Spinal cord (tissue), 10 donors: ENCODE results near the gene ARG1. TPM values are rescaled to one million over a fixed set of nuclear protein-coding genes. Genes with fewer than 3 reads are reported as not detected.
A peak's percentile ranks its signal among the peaks of the same experiment; 100 is the strongest.

Source experiments
- DNase-seq, 6 donors: peaks; one replicate each; pipeline versions ENCODE4 v3.0.0 to v3.0.0-alpha.2; 2013 to 2015; ENCODE audit warnings: low spot score in 6 of 6, low read depth in 4 of 6
- H3K27ac ChIP-seq: one replicate; pipeline ENCODE4 v1.5.1; 2013; ENCODE audit warnings: low read depth, low read length, control low read depth
- H3K27me3 ChIP-seq: one replicate; pipeline ENCODE4 v1.6.1; 2013; ENCODE audit warnings: low read length; ENCODE audit not compliant: control insufficient read depth, insufficient read depth
- H3K36me3 ChIP-seq: one replicate; pipeline ENCODE4 v1.6.1; 2013; ENCODE audit warnings: low read length; ENCODE audit not compliant: control insufficient read depth, insufficient read depth
- H3K4me1 ChIP-seq: one replicate; pipeline ENCODE4 v1.6.1; 2013; ENCODE audit warnings: low read length; ENCODE audit not compliant: control insufficient read depth, insufficient read depth
- H3K4me3 ChIP-seq: one replicate; pipeline ENCODE4 v1.5.1; 2013; ENCODE audit warnings: low read depth, low read length, control low read depth
- H3K9me3 ChIP-seq: one replicate; pipeline ENCODE4 v1.6.1; 2013; ENCODE audit warnings: low read length; ENCODE audit not compliant: control insufficient read depth, insufficient read depth
- WGBS: methylation state at CpG from one replicate; pipeline ENCODE4 v1.1.5; 2013; ENCODE audit warnings: missing lambda C conversion rate; ENCODE audit not compliant: insufficient coverage; 5-methylcytosine and 5-hydroxymethylcytosine counted together
- polyA plus RNA-seq, 2 donors: library from polyadenylated mRNA; unstranded; fragments of 120-200 nt; gene quantifications; one replicate each; pipeline ENCODE4 v1.2.1, GENCODE V29; 2013; ENCODE audit not compliant: insufficient read length in 2 of 2
- total RNA-seq, 2 donors: library from RNA; depleted of rRNA in 1 of 2; stranded (reverse); fragments of 120-200 nt in 1 of 2; fragments of >200 nt in 1 of 2; gene quantifications; one replicate each; pipeline versions ENCODE4 v1.2.3 to v1.2.4, GENCODE V29; 2013 to 2014
- donor health status: healthy.

Gene ARG1
- total and polyA plus RNA-seq, 4 donors: 0.17 to 10.7 (median 0.39) TPM

DNA sequence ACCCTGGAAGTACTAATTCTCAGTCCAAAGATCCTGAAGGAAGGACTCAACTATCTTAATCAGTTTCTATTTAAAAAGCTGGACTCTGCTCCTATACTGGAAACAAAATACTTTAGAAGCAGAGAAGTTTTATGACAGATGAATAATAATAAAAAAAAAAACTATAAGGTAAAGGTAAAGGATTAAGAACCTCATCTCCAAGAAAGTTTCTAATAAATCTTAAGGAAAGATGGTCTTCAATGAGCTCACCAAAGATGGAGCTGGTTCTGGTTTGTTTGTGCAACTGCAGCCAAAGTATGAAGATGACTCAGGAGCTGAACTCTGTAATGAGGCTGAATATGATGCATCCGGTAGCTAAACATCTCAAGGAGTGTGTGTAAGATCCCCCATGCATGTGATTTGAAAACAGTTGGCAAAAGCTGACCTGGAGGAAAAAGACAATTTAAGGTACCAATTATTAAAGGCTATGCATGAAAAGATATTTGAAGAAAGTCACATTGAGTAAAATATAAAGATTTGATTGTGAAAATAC is 29.8 kb downstream of the ARG1 start:
- Histone ChIP-seq H3K27ac (no peak overlapping the region), H3K4me3 (no peak overlapping the region), H3K27me3 (no peaks in the 10 kb centered on the region), H3K36me3 (peaks cover 1% of the 10 kb centered on the region), H3K9me3 (no peaks in the 10 kb centered on the region), H3K4me1 (no peaks in the 10 kb centered on the region)
- 100% methylated on average over 1 of the region's 1 CpG for WGBS
- no peak for DNase-seq

GRCh38 chr6:131613296-131613925 is 40.4 kb downstream of the ARG1 start:
- no peak overlapping the region for H3K27ac ChIP-seq
- WGBS: no CpG with 5 or more reads among the region's 5 CpGs
- peaks cover 19% of the 10 kb centered on the region for H3K36me3 ChIP-seq
- no peak overlapping the region for H3K4me3 ChIP-seq
- no peak for DNase-seq
- H3K4me1 ChIP-seq: no peaks in the 10 kb centered on the region
- no peaks in the 10 kb centered on the region for H3K9me3 ChIP-seq
- H3K27me3 ChIP-seq: no peaks in the 10 kb centered on the region

DNA sequence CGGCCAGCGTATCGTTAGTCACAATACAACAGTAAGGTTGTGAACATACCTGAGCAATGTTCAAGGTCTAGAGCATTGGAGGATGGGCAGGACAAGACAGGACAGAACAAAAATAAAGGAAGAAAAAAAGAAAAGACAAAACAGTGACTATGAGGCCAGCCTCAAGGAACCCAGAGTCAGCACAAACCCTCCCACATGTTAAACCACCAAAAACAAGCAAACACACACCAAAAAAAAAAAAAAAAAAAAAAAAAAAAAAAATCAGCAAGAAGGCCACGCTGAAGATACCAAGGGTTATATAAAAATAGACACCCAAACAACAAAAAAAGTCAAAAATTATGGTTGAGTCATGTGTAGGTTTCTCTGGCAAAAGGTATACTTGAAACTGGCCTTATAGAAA is 42.2 kb downstream of the ARG1 start:
- H3K4me3 ChIP-seq: no peak overlapping the region
- H3K9me3 ChIP-seq: no peaks in the 10 kb centered on the region
- DNase-seq: no peak
- H3K36me3 ChIP-seq: peaks cover 16% of the 10 kb centered on the region
- WGBS: no CpG with 5 or more reads among the region's 4 CpGs
- no peaks in the 10 kb centered on the region for H3K27me3 ChIP-seq
- H3K27ac ChIP-seq: no peak overlapping the region
- H3K4me1 ChIP-seq: no peaks in the 10 kb centered on the region

DNA sequence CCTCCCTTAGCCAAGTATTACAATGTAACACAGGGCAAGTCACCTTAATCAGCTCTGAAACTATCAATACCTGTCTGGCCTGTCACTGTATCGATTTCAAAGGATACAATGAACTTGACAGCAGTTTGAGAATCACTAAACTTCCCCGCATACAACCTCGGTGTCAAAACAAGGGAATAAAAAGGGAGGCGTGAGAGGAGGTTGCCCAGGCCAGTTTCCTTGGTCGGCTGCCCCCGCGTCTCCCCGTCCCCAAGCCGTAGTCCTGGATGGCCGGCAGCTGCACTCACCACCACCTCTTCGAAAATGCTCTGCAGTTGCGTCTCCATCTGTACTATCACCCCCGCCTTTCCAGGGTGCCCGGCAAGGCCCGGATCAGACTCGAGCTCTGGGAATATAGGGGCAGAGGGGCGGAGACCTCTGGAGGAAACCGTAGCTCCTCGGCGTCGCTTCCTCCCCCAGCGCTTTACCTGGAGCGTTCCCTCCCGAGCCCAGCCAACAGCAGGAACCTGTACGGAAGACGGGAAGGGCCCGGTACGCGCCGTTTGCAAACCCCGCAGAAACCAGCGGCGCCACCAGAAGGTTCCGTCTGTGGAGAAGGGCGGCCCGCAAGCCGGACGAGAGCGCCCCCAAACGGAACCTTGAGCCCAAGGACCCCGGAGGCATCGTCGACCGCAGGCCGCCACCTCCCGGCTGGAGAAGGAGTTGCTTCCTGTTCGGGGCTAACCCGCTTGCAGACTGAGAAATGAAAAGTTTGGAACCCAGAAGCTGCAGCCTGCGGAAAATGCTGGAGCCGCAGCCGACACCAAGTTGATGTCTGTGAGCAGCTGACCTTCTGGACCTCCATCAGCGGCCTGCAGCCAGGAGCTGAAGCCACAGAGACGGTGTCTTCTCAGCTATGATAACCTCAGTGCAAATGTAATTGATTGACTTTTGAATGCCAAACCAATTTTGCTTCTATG is 55.0 kb downstream of the ARG1 start, which contains the start of gene MED23:
TSS of gene MED23 (minus strand) at position 519 of the 959 bp plus-strand sequence. CDS start at position 326, 193 bp downstream.
- Histone ChIP-seq H3K27ac (peak within 1 kb of the TSS; percentile 78), H3K36me3 (peaks cover 3% of the 10 kb centered on the region), H3K4me1 (peaks cover 4% of the 10 kb centered on the region), H3K27me3 (peaks cover 2% of the 10 kb centered on the region), H3K9me3 (no peaks in the 10 kb centered on the region), H3K4me3 (peak within 1 kb of the TSS; percentile 97)
- DNase-seq: peak; percentile 87 to 98 (median 90)
- WGBS: 0% methylated on average over 50 of the region's 53 CpGs

GRCh38 chr6:131628726-131629125 is 55.7 kb downstream of the ARG1 start:
- peak in 1 of 6 donors; percentile 0 for DNase-seq
- Histone ChIP-seq H3K4me1 (peaks cover 4% of the 10 kb centered on the region), H3K36me3 (peaks cover 3% of the 10 kb centered on the region), H3K4me3 (peak overlapping the region; percentile 97), H3K27me3 (peaks cover 2% of the 10 kb centered on the region), H3K9me3 (no peaks in the 10 kb centered on the region), H3K27ac (no peak overlapping the region)
- 14% methylated on average over 1 of the region's 1 CpG for WGBS

DNA sequence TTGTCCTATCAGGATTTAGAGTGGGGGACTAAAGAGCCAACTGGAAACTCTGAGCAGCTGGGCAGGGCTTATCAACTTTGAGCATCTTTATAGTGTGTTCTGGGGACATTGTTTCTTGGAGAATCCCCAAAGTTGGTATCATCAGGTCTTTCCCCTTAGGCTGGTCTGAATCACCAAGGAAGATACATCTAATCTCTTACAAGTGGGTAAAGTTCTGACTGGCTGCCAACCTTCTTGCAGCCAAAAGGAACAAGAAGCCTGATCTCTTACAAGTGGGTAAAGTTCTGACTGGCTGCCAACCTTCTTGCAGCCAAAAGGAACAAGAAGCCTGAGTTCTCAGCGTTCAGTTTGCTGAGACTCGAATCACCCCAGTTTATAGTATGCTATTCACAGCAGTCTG is 56.6 kb downstream of the ARG1 start:
- no peak overlapping the region for H3K4me3 ChIP-seq
- H3K4me1 ChIP-seq: peaks cover 4% of the 10 kb centered on the region
- WGBS: no CpG with 5 or more reads among the region's 2 CpGs
- H3K27me3 ChIP-seq: peaks cover 2% of the 10 kb centered on the region
- peak in 3 of 6 donors; percentile 6 to 43 (median 30) for DNase-seq
- no peaks in the 10 kb centered on the region for H3K36me3 ChIP-seq
- H3K9me3 ChIP-seq: no peaks in the 10 kb centered on the region
- H3K27ac ChIP-seq: no peak overlapping the region

DNA sequence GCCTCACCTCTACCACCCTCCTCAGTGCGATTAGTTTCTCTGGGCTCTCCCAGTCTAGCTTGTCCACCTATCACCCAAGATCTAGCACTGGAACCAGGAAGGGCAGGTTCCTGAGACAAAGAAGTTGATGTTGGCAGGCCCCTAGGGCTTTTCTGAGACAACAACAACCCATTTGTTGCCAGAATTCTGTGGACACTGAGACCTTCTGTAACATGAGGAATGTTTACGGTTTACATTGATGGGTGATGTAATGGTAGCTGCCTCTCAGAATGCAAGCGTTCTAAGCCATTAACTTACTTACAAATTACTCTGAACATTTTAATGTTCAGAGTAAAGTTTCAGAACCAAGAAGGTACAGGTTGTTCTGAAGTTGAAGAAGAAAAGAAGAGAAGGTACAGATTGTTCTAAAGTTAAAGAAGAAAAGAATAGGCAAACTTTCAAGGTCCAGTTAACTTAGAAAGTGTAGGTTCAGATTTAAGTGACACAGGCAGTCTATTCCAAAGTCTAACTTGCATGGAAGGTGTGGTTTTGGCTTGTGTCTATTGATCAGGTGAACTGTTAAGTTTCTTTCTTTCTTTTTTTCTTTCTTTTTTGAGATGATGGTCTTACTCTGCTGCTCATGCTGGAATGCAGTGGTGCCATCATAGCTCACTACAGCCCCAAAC is 58.7 kb downstream of the ARG1 start:
- Histone ChIP-seq H3K36me3 (no peaks in the 10 kb centered on the region), H3K4me1 (peaks cover 4% of the 10 kb centered on the region), H3K4me3 (no peak overlapping the region), H3K9me3 (no peaks in the 10 kb centered on the region), H3K27me3 (peaks cover 2% of the 10 kb centered on the region), H3K27ac (no peak overlapping the region)
- DNase-seq: no peak
- no CpG with 5 or more reads among the region's 3 CpGs for WGBS
